Germinal center (tissue), 1 donor: ENCODE measurements around the gene ZFHX3.

ENCODE experiments used
- DNase-seq: peaks from one replicate; pipeline ENCODE4 v3.0.0; 2012; ENCODE audit warnings: mixed read lengths, low spot score

ZFHX3 gene

GRCh38 chr16:72740347-72740746 is 307.6 kb downstream of the ZFHX3 start:
- no peak for DNase-seq

DNA sequence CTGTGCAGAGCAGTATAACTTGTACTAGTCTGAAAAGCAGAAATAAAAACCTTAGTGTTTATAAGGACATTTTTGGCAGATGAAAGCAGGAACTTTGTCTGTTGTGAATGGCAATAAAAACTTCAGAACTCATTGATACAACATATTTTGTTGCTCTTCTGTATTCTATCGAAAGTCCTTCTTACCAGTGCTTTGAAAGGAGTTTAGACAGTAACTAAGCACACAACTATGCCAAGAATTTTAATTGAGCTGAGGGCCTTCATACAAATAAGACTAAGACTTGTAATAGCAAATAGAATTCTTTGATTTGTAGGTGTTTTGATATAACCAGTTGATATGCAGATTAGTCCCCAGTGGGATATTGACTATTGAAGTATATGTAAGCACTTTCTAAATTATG is 308.4 kb downstream of the ZFHX3 start:
- no peak for DNase-seq

DNA sequence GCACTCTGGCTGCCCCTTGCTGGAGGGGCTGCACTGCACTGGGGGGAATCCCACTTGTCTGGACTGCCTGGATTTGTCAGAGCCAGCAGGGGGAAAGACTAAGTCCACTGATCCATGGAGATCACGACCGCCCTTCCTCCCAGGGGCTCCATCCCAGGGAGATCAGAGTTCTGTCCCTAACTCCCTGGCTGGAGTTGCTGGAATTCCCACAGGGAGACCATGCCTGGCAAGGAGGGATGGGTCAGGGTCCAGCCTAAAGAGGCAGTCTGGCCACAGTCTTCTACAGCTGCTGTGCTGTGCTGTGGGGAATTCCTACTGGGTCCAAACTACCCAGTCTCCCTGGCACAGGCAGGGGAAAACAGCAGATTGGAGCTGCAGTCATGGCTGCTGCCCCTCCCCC is 311.9 kb downstream of the ZFHX3 start:
- no peak for DNase-seq
